ENCODE results near the gene ACAA1. TPM values are rescaled to one million over a fixed set of nuclear protein-coding genes. Genes with fewer than 3 reads are reported as not detected.

ACAA1 gene
- total and polyA plus RNA-seq, 2 of the 13 experiments (the other 11 are each of a cell fraction or from before 2014, with no cell fraction given): 60.8 to 188 TPM

DNA sequence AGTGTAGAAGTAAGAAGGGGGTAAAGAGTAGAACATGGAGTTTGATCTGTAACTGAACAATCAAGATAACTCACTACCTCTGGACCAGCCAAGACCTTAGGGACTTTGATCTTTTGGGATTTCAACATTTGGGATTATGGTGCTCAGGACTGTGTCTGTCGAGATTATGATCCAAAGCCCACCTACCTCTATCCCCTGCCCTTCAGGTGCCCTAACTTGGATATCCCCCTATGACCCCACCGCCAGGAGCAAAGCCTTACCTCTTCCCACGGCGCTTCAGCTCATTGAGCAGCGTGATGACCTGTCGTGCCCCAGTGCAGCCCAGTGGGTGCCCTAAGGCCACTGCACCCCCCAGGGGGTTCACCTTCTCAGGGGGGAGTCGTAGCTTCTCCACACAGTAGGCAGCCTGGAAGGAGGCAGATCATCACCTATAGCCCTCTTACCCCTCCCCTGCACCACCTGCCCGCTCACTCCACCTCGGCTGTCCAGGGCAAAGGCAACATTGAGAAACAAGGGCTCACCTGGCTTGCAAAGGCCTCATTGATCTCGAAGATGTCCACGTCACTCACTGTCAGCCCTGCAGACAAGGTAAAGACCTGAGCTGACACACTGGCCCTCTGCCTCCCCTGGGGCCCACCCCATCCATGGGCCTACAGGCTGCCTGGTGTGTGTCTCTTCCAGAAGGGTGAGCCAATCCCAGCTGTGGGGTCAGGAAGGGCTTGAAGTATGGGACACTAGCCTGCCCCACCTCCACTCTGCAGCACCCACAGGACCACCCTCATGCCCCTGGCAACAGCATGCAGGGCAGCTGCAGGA, 11.4 kb downstream of the ACAA1 start (continued):
- TF ChIP-seq, protein P1, sequence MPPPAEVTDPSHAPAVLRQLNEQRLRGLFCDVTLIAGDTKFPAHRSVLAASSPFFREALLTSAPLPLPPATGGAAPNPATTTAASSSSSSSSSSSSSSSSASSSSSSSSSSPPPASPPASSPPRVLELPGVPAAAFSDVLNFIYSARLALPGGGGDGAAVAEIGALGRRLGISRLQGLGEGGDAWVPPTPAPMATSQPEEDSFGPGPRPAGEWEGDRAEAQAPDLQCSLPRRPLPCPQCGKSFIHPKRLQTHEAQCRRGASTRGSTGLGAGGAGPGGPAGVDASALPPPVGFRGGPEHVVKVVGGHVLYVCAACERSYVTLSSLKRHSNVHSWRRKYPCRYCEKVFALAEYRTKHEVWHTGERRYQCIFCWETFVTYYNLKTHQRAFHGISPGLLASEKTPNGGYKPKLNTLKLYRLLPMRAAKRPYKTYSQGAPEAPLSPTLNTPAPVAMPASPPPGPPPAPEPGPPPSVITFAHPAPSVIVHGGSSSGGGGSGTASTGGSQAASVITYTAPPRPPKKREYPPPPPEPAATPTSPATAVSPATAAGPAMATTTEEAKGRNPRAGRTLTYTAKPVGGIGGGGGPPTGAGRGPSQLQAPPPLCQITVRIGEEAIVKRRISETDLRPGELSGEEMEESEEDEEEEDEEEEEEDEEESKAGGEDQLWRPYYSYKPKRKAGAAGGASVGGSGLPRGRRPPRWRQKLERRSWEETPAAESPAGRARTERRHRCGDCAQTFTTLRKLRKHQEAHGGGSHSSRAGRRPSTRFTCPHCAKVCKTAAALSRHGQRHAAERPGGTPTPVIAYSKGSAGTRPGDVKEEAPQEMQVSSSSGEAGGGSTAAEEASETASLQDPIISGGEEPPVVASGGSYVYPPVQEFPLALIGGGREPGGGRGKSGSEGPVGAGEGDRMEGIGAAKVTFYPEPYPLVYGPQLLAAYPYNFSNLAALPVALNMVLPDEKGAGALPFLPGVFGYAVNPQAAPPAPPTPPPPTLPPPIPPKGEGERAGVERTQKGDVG (CRISPR knock-in tag; IDR thresholded peaks at IDR 0.05; ENCODE audit: borderline replicate concordance): no peak
- TF ChIP-seq, protein P2, sequence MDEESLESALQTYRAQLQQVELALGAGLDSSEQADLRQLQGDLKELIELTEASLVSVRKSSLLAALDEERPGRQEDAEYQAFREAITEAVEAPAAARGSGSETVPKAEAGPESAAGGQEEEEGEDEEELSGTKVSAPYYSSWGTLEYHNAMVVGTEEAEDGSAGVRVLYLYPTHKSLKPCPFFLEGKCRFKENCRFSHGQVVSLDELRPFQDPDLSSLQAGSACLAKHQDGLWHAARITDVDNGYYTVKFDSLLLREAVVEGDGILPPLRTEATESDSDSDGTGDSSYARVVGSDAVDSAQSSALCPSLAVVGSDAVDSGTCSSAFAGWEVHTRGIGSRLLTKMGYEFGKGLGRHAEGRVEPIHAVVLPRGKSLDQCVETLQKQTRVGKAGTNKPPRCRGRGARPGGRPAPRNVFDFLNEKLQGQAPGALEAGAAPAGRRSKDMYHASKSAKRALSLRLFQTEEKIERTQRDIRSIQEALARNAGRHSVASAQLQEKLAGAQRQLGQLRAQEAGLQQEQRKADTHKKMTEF (CRISPR knock-in tag; IDR thresholded peaks at IDR 0.05): no peak
- TF ChIP-seq NRL (CRISPR knock-in tag; IDR thresholded peaks at IDR 0.05; ENCODE audit: borderline replicate concordance) (0 out of 2 replicates have a peak, but pooled peaks have one; percentile 12), ZFP37 (CRISPR knock-in tag; IDR thresholded peaks at IDR 0.05; ENCODE audit: borderline replicate concordance) (no peak), SRSF9 (IDR thresholded peaks at IDR 0.05; ENCODE audit: borderline replicate concordance, insufficient read depth, low read depth, low read length, poor library complexity, severe bottlenecking) (no peak), EZH2 (conservative IDR thresholded peaks at IDR 0.05; ENCODE audit: low read depth, low read length) (no peak), KLF12 (CRISPR knock-in tag; IDR thresholded peaks at IDR 0.05; ENCODE audit: borderline replicate concordance) (no peak)
- TF ChIP-seq, protein P3, sequence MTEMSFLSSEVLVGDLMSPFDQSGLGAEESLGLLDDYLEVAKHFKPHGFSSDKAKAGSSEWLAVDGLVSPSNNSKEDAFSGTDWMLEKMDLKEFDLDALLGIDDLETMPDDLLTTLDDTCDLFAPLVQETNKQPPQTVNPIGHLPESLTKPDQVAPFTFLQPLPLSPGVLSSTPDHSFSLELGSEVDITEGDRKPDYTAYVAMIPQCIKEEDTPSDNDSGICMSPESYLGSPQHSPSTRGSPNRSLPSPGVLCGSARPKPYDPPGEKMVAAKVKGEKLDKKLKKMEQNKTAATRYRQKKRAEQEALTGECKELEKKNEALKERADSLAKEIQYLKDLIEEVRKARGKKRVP (CRISPR knock-in tag; IDR thresholded peaks at IDR 0.05): no peak
- TF ChIP-seq, protein P4, sequence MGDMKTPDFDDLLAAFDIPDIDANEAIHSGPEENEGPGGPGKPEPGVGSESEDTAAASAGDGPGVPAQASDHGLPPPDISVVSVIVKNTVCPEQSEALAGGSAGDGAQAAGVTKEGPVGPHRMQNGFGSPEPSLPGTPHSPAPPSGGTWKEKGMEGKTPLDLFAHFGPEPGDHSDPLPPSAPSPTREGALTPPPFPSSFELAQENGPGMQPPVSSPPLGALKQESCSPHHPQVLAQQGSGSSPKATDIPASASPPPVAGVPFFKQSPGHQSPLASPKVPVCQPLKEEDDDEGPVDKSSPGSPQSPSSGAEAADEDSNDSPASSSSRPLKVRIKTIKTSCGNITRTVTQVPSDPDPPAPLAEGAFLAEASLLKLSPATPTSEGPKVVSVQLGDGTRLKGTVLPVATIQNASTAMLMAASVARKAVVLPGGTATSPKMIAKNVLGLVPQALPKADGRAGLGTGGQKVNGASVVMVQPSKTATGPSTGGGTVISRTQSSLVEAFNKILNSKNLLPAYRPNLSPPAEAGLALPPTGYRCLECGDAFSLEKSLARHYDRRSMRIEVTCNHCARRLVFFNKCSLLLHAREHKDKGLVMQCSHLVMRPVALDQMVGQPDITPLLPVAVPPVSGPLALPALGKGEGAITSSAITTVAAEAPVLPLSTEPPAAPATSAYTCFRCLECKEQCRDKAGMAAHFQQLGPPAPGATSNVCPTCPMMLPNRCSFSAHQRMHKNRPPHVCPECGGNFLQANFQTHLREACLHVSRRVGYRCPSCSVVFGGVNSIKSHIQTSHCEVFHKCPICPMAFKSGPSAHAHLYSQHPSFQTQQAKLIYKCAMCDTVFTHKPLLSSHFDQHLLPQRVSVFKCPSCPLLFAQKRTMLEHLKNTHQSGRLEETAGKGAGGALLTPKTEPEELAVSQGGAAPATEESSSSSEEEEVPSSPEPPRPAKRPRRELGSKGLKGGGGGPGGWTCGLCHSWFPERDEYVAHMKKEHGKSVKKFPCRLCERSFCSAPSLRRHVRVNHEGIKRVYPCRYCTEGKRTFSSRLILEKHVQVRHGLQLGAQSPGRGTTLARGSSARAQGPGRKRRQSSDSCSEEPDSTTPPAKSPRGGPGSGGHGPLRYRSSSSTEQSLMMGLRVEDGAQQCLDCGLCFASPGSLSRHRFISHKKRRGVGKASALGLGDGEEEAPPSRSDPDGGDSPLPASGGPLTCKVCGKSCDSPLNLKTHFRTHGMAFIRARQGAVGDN (CRISPR knock-in tag; IDR thresholded peaks at IDR 0.05): peak; percentile 65
- TF ChIP-seq, protein P5, sequence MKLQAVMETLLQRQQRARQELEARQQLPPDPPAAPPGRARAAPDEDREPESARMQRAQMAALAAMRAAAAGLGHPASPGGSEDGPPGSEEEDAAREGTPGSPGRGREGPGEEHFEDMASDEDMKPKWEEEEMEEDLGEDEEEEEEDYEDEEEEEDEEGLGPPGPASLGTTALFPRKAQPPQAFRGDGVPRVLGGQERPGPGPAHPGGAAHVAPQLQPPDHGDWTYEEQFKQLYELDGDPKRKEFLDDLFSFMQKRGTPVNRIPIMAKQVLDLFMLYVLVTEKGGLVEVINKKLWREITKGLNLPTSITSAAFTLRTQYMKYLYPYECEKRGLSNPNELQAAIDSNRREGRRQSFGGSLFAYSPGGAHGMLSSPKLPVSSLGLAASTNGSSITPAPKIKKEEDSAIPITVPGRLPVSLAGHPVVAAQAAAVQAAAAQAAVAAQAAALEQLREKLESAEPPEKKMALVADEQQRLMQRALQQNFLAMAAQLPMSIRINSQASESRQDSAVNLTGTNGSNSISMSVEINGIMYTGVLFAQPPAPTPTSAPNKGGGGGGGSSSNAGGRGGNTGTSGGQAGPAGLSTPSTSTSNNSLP (IDR thresholded peaks at IDR 0.05; ENCODE audit: low read depth, low read length): no peak
- TF ChIP-seq, protein P6, sequence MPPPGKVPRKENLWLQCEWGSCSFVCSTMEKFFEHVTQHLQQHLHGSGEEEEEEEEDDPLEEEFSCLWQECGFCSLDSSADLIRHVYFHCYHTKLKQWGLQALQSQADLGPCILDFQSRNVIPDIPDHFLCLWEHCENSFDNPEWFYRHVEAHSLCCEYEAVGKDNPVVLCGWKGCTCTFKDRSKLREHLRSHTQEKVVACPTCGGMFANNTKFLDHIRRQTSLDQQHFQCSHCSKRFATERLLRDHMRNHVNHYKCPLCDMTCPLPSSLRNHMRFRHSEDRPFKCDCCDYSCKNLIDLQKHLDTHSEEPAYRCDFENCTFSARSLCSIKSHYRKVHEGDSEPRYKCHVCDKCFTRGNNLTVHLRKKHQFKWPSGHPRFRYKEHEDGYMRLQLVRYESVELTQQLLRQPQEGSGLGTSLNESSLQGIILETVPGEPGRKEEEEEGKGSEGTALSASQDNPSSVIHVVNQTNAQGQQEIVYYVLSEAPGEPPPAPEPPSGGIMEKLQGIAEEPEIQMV (CRISPR knock-in tag; IDR thresholded peaks at IDR 0.05; ENCODE audit: low read depth): no peak
- TF ChIP-seq, protein P7, sequence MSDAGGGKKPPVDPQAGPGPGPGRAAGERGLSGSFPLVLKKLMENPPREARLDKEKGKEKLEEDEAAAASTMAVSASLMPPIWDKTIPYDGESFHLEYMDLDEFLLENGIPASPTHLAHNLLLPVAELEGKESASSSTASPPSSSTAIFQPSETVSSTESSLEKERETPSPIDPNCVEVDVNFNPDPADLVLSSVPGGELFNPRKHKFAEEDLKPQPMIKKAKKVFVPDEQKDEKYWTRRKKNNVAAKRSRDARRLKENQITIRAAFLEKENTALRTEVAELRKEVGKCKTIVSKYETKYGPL (CRISPR knock-in tag; IDR thresholded peaks at IDR 0.05): no peak
